GM21786 (cell line): ENCODE data around the gene AZIN2.
"Not testable (repeated sequence)": the region's sequence is repeated elsewhere in the genome, so short reads cannot be mapped to it uniquely, and the experiment has no call there.

Experiments used
- ATAC-seq: cut with Tn5 transposase; IDR thresholded peaks from one replicate; pipeline ENCODE4 v1.9.1; 2021; ENCODE audit not compliant: unreplicated experiment

The AZIN2 gene

GRCh38 chr1:33056426-33056825 is 24.5 kb upstream of the AZIN2 start:
- ATAC-seq = no peak

GRCh38 chr1:33057095-33057494 is 23.9 kb upstream of the AZIN2 start:
- ATAC-seq = no peak

- ATAC-seq = no peak
Measured at GRCh38 chr1:33060579-33061083, 20.3 kb upstream of the AZIN2 start.

GRCh38 chr1:33061834-33062233 is 19.1 kb upstream of the AZIN2 start:
- ATAC-seq = no peak

- ATAC-seq = not testable (repeated sequence)
Measured at GRCh38 chr1:33064284-33064683, 16.7 kb upstream of the AZIN2 start.

GRCh38 chr1:33065301-33065700 is 15.7 kb upstream of the AZIN2 start:
- no peak for ATAC-seq

- ATAC-seq = not testable (repeated sequence)
Measured at GRCh38 chr1:33066477-33066876, 14.5 kb upstream of the AZIN2 start.

GRCh38 chr1:33068108-33068507 is 12.8 kb upstream of the AZIN2 start:
- not testable (repeated sequence) for ATAC-seq

GRCh38 chr1:33070628-33071027 is 10.3 kb upstream of the AZIN2 start:
- no peak for ATAC-seq

GRCh38 chr1:33072707-33073106 is 8.2 kb upstream of the AZIN2 start:
- no peak for ATAC-seq

- no peak for ATAC-seq
Measured at GRCh38 chr1:33074193-33074945, 6.6 kb upstream of the AZIN2 start.

- no peak for ATAC-seq
Measured at GRCh38 chr1:33078030-33078591, 2.8 kb upstream of the AZIN2 start.

- no peak for ATAC-seq
Measured at GRCh38 chr1:33080373-33080772, 580 bp upstream of the AZIN2 start.

GRCh38 chr1:33081554-33082305 is 777 bp downstream of the AZIN2 start:
- ATAC-seq = no peak

GRCh38 chr1:33082575-33083108 is 1.7 kb downstream of the AZIN2 start:
- no peak for ATAC-seq

GRCh38 chr1:33085332-33085731 is 4.4 kb downstream of the AZIN2 start:
- ATAC-seq = no peak

- no peak for ATAC-seq
Measured at GRCh38 chr1:33086384-33086850, 5.5 kb downstream of the AZIN2 start.

- no peak for ATAC-seq
Measured at GRCh38 chr1:33087677-33088076, 6.7 kb downstream of the AZIN2 start.

GRCh38 chr1:33088119-33088906 is 7.4 kb downstream of the AZIN2 start:
- ATAC-seq = no peak

GRCh38 chr1:33089457-33089856 is 8.5 kb downstream of the AZIN2 start:
- no peak for ATAC-seq

GRCh38 chr1:33092438-33092837 is 11.5 kb downstream of the AZIN2 start:
- no peak for ATAC-seq
